Parathyroid adenoma (tissue), 2 donors: ENCODE results near the gene COA8.
A peak's percentile ranks its signal among the peaks of the same experiment; 100 is the strongest.

Source experiments
- H2AFZ ChIP-seq: fragments of 300-600 bp; sonication (generic); one replicate; pipeline ENCODE4 v1.7.0; 2017; ENCODE audit warnings: antibody characterized with exemption, mild to moderate bottlenecking
- H3K27ac ChIP-seq: fragments of 300-600 bp; sonication (generic); one replicate; pipeline ENCODE4 v1.7.0; 2017
- H3K27me3 ChIP-seq: fragments of 300-600 bp; sonication (generic); one replicate; pipeline ENCODE4 v1.7.0; 2017; ENCODE audit warnings: low read length; ENCODE audit not compliant: control insufficient read depth, insufficient read depth
- H3K36me3 ChIP-seq: fragments of 300-600 bp; sonication (generic); one replicate; pipeline ENCODE4 v1.7.0; 2017; ENCODE audit warnings: low read length; ENCODE audit not compliant: control insufficient read depth, insufficient read depth
- H3K4me1 ChIP-seq: fragments of 300-600 bp; sonication (generic); one replicate; pipeline ENCODE4 v1.7.0; 2017; ENCODE audit warnings: control low read depth
- H3K4me2 ChIP-seq: fragments of 300-600 bp; sonication (generic); one replicate; pipeline ENCODE4 v1.7.0; 2017; ENCODE audit warnings: low read length
- H3K4me3 ChIP-seq: fragments of 300-600 bp; sonication (generic); one replicate; pipeline ENCODE4 v1.7.0; 2017; ENCODE audit warnings: low read depth, low read length
- H3K79me2 ChIP-seq: fragments of 300-600 bp; sonication (generic); one replicate; pipeline ENCODE4 v1.7.0; 2017; ENCODE audit warnings: control low read depth
- H3K9ac ChIP-seq: fragments of 300-600 bp; sonication (generic); one replicate; pipeline ENCODE4 v1.7.0; 2017; ENCODE audit warnings: mild to moderate bottlenecking
- H3K9me3 ChIP-seq: fragments of 300-600 bp; sonication (generic); one replicate; pipeline ENCODE4 v1.7.0; 2017; ENCODE audit warnings: low read length; ENCODE audit not compliant: control insufficient read depth
- CTCF ChIP-seq: fragments of 300-600 bp; sonication (generic); IDR thresholded peaks from one replicate; pipeline ENCODE4 v1.7.0; 2017; ENCODE audit warnings: antibody characterized with exemption, mild to moderate bottlenecking
- donor health status: primary hyperparathyroidism.

The COA8 gene

DNA sequence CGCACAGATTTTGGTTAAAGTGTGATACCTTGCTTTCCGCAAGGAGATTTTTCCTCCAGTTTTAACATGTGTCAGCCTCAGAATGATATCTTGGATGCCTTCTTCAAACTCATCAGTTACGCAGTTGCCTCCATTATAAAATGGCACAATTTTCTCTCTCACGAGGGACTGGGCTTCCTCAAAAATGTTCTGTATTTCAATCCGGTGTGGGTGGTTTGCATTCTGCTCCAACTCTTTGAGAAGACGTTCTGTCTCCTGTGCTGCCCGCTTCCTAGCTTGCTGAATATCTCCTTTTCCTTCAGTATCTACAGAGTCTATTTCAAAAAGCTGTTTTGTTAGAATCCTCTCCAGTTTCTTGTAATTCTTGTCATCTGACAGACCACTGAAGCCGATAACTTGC, 2.1 kb upstream of the COA8 start:
- peak overlapping the region; percentile 88 for H3K4me3 ChIP-seq
- no peaks in the 10 kb centered on the region for H3K36me3 ChIP-seq
- no peaks in the 10 kb centered on the region for H3K27me3 ChIP-seq
- peak overlapping the region; percentile 83 for H3K4me2 ChIP-seq
- H3K9me3 ChIP-seq, result no peaks in the 10 kb centered on the region
- H3K79me2 ChIP-seq, result peaks cover 62% of the 10 kb centered on the region
- H3K4me1 ChIP-seq, result peaks cover 13% of the 10 kb centered on the region
- TF ChIP-seq CTCF, result no peak
- no peak overlapping the region for H2AFZ ChIP-seq
- no peak overlapping the region for H3K27ac ChIP-seq
- no peak overlapping the region for H3K9ac ChIP-seq

DNA sequence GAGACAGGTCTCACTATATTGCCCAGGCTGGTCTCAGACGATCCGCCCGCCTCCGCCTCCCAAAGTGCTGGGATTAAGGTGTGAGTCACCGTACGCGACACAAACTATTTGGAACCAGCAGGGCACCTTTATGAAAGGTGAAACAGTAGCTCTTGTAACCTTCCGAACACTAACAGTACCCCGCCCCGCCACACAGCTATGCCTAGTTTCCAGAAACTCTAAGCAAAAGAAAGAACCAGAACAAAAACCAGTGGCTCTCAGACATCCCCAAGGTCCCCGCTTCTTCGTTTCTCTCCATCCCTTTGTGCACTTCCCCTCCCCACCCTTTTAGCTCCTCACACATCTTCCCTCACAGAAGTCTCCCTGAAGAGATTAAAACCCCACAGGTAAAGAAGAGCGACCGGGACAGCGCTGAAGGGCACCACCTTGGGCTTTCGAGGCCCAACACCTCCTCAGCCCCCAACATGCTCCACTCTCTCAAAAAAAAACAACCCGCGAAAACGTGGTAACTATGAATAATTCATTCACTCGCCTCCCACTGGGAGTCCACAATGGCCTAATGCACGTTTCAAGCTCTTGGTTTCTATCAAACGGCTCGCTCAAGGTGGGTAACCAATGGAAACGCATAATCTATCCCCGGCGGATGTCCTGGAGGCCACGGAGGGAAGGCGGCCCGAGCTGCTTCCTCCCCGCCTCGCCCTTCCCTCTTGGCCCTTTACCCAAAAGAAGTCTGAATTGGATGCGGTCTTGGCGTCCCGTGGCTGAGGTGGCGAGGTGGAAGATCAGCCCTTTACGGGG, 1.2 kb upstream of the COA8 start:
- no peak for TF ChIP-seq CTCF
- Histone ChIP-seq H3K4me1 (peaks cover 13% of the 10 kb centered on the region), H3K79me2 (peaks cover 71% of the 10 kb centered on the region), H3K27ac (peak overlapping the region; percentile 88), H3K9me3 (no peaks in the 10 kb centered on the region), H3K9ac (peak overlapping the region; percentile 87), H2AFZ (peak overlapping the region; percentile 93), H3K27me3 (no peaks in the 10 kb centered on the region), H3K36me3 (no peaks in the 10 kb centered on the region), H3K4me2 (peak overlapping the region; percentile 83), H3K4me3 (peak overlapping the region; percentile 88)

DNA sequence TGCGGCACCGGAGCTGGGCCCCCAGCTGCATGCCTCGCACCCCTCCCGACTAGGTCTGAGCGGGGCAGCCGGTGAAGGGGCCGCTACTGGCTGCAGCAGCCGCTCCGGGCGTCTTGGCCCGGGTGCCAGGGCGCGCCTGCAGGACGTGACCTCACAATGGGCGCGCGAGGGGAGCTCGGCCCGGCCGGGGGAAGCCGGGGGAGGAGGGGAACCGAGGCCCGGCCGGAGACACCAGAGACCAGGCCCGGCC, 656 bp upstream of the COA8 start:
- Histone ChIP-seq H3K27ac (peak overlapping the region; percentile 88), H2AFZ (peak overlapping the region; percentile 93), H3K9me3 (no peaks in the 10 kb centered on the region), H3K4me1 (peaks cover 13% of the 10 kb centered on the region), H3K9ac (peak overlapping the region; percentile 87), H3K27me3 (no peaks in the 10 kb centered on the region), H3K4me2 (peak overlapping the region; percentile 83), H3K36me3 (no peaks in the 10 kb centered on the region), H3K79me2 (peaks cover 76% of the 10 kb centered on the region), H3K4me3 (peak overlapping the region; percentile 88)
- no peak for TF ChIP-seq CTCF

- no peaks in the 10 kb centered on the region for H3K9me3 ChIP-seq
- peak overlapping the region; percentile 93 for H2AFZ ChIP-seq
- H3K27ac ChIP-seq, result peak overlapping the region; percentile 88
- H3K36me3 ChIP-seq, result no peaks in the 10 kb centered on the region
- H3K4me3 ChIP-seq, result peak overlapping the region; percentile 95
- no peak for TF ChIP-seq CTCF
- peaks cover 83% of the 10 kb centered on the region for H3K79me2 ChIP-seq
- H3K27me3 ChIP-seq, result no peaks in the 10 kb centered on the region
- H3K4me1 ChIP-seq, result peaks cover 13% of the 10 kb centered on the region
- H3K4me2 ChIP-seq, result peak overlapping the region; percentile 88
- peak overlapping the region; percentile 20 for H3K9ac ChIP-seq
Measured at GRCh38 chr14:103563226-103563620, 463 bp downstream of the COA8 start.

GRCh38 chr14:103563844-103564505, 1.2 kb downstream of the COA8 start:
- no peak overlapping the region for H3K9ac ChIP-seq
- no peak overlapping the region for H3K27ac ChIP-seq
- no peaks in the 10 kb centered on the region for H3K36me3 ChIP-seq
- H2AFZ ChIP-seq, result no peak overlapping the region
- no peaks in the 10 kb centered on the region for H3K27me3 ChIP-seq
- peak overlapping the region; percentile 88 for H3K4me2 ChIP-seq
- H3K9me3 ChIP-seq, result no peaks in the 10 kb centered on the region
- peaks cover 13% of the 10 kb centered on the region for H3K4me1 ChIP-seq
- no peak for TF ChIP-seq CTCF
- peaks cover 84% of the 10 kb centered on the region for H3K79me2 ChIP-seq
- peak overlapping the region; percentile 95 for H3K4me3 ChIP-seq
